GM12891 (cell line): ENCODE results near the gene OLFM4.

Experiments used
- DNase-seq: peaks from one replicate; pipeline ENCODE4 v3.0.0; 2011; ENCODE audit warnings: low spot score; ENCODE audit not compliant: insufficient read length
- FAIRE-seq: peaks from 2 replicates; lab custom pipeline; 2011; peaks lifted over from hg19 to GRCh38; lab: Jason Lieb, UNC
- PAX5 ChIP-seq: IDR thresholded peaks from 2 replicates; pipeline ENCODE4 v1.6.1; 2011; ENCODE audit warnings: low read length, moderate library complexity, mild to moderate bottlenecking; ENCODE audit not compliant: insufficient read depth, severe bottlenecking
- POLR2A ChIP-seq: IDR thresholded peaks from 2 replicates; pipeline ENCODE4 v1.6.1; 2011; ENCODE audit warnings: low read depth, low read length, control low read depth
- POLR2AphosphoS5 ChIP-seq: IDR thresholded peaks from 2 replicates; pipeline ENCODE4 v1.6.1; 2011; ENCODE audit warnings: low read depth, low read length, control low read depth
- POU2F2 ChIP-seq: IDR thresholded peaks from 2 replicates; pipeline ENCODE4 v1.6.1; 2011; ENCODE audit warnings: low read depth, mild to moderate bottlenecking, control low read depth, low read length, moderate library complexity
- SPI1 ChIP-seq: IDR thresholded peaks from 2 replicates; pipeline ENCODE4 v1.6.1; 2011; ENCODE audit warnings: low read depth, low read length, control low read depth
- TAF1 ChIP-seq: IDR thresholded peaks from 2 replicates; pipeline ENCODE4 v1.6.1; 2011; ENCODE audit warnings: low read depth, low read length, control low read depth

Gene OLFM4

DNA sequence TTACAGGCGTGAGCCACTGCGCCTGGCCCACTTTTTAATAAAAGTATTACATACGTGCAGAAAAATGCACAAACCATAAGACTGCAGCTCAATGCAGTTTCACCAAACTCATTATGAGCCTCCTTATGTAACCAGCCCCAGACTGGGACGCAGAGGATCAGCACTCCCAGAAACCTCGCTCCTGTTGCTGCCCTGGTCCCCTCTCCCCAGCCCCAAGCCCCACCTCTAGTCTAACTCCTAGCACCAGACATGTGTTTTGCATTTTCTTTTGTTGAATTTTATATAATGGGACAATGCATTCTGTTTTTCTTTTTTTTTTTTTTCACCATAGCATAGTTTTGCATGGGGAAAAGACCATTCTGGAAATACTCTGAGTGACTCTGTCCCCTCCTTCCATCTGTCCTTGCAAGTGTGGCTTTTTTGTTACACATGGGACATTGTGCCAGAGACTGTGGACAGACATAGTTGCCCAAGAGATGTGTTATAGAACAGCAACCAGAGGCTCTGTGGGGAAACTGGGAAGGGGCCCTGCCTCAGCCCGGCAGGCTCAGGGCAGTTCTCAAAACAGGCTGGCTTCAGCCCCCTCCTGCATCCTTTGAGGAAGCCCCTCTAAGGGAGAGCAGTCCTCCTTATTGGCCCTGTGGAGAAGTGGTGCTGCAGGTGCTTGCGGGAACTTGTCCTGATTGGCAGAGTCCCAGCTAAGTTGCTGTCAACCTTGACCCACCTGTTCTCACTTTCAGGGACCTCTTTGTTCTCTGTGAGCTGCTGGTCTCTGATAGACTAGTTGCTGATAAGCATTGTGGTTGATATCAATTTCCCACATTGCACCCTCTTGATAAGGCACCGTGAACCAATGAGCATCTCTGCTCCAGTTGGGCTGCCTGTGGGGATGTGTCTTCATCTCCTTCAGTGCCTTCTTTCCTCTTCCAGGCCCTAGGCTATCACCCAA is 13.8 kb upstream of the OLFM4 start:
- TF ChIP-seq POLR2A (no peak), TAF1 (no peak), POLR2AphosphoS5 (no peak)
- no peak for FAIRE-seq

DNA sequence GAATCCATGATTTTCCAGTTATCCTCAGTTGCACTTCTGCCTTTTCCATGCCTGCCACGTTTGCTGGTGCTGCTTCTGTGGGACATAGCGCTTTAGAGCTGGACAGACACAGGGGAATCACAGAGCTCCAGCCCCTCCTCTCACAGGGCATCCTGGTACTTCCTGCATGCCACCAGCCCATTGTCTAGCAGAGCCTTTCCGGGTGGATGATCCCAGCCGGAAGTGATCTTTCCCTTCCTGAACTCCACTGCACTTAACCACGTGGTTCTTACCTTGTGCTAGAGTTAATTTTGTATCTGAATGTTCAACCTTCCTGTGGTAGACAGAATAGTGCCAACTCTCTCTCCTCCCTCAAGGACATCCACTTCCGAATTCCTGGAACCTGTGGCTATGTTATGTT is 12.6 kb upstream of the OLFM4 start:
- FAIRE-seq (no peak), DNase-seq (no peak)
- TF ChIP-seq POLR2AphosphoS5 (no peak), SPI1 (no peak), POU2F2 (no peak), TAF1 (no peak), POLR2A (no peak), PAX5 (no peak)

More for the DNA sequence above, 13.8 kb upstream of the OLFM4 start:
- no peak for DNase-seq

DNA sequence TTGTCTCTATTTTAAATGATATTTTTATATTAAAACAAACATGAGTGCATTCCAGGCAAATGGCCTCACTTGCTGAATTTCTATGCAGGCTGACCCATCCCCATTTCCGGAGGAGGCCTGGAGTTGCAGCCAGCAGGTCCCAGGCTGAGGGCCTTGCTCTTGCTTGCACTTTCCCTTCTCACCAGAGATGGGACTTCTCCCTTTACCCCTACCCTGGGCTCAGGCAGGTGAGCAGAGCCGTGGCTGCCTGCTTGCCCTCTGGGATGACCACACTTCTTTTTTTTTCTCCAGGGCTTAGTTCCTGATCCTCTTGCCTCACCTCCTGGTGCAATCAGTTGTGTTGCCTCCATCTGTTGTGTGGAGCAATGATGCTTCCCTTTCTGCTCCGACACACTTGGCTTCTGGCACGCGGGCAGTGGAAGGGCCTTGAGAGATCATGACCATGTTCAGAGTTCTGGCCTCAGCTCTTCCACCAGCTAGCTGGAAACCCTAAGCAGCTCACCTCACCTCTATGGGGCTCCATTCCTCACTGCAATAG is 11.1 kb upstream of the OLFM4 start:
- DNase-seq (no peak), FAIRE-seq (no peak)
- TF ChIP-seq TAF1 (no peak), PAX5 (no peak)

DNA sequence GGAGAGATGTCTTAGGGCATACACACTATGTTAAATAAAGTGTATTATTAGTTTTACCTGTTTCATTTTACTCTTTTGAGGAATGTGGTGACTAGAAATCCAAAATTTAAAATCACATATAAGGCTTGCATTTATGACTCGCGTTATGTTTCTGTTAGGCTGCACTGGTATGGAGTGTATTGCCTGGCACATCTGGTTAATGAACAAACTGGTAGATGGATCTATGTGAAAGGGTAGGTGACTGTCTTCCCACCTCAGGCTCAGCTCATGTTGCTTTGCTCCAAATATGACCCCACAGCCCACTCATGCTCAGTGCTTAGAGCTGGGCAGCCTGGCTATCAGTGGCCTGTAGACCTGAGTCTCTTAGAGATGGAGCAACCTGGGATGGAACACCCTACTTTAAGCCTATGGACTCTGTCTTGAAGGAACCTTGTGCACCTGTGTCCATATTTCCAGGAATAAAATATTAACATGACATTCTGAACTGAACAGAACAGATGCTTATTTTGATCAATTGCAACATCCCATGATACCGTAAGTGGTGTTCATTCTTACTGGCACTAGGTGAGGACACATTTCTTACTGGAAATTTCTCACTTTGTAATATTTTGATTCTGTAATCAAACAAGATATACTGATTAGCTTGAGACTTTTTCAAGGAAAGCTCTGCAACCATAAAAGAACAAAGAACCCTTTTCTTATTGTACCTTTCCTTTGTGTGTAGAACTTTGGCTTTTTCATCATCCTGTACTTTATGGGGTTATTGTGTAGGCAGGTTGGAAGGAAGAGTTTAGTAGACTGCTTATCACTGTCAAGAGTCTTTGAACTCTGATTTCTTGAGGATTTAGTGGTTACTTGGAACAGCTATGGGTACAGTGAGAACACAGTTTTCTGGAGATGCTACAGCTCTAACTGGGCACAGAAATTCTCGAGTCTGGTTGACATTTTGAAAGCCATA is 9.6 kb upstream of the OLFM4 start:
- FAIRE-seq (no peak), DNase-seq (no peak)
- TF ChIP-seq POLR2A (no peak), PAX5 (no peak), POU2F2 (no peak), SPI1 (no peak), POLR2AphosphoS5 (no peak), TAF1 (no peak)

DNA sequence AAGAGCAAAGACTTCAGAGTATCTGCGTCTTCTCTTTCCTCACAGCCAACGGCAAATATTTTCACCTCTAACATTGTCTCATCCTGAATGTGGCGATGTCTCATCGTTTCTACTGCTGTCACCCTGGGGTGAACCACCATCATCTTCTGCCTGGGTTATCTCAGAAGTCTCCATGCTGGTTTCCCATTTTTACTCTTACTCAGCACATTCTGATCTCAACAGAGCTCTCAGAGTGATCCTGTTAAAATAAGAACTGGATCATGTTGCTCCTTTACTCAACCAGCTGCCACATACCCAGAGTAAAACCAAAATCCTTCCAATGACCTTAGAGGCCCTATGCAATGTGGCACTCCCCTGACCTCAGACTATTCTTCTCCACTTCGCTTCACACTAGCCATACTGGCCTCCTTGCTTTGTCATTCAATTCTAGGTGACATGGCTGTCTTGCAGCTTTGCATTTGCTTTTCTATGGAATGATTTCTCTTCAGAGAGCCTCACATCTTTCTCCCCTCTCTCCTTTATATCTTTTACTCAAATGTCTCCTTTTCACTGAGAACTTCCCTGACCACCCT is 7.8 kb upstream of the OLFM4 start:
- DNase-seq (no peak), FAIRE-seq (no peak)
- no peak for TF ChIP-seq PAX5
- TF ChIP-seq SPI1 = no peak
- no peak for TF ChIP-seq TAF1
- no peak for TF ChIP-seq POLR2A
- no peak for TF ChIP-seq POLR2AphosphoS5
- TF ChIP-seq POU2F2 = no peak

DNA sequence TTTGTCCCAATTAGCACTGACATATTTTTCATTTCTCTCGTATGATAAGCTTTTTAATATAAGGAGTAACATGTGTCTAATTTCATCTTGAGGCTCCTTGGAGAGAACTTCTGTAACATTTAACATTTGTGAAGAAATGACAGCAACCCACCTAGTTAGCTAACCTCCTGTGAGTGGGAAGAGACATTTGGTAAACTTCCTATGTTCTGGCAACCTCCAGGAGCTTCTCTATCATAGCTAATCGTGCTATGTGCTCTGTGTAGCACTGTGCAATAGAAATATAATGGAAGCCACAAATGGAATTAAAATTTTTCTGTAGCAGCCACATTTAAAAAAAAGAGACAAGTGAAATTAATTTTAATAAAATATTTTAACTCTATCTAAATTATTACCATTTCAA is 5.4 kb upstream of the OLFM4 start:
- FAIRE-seq (no peak), DNase-seq (no peak)

DNA sequence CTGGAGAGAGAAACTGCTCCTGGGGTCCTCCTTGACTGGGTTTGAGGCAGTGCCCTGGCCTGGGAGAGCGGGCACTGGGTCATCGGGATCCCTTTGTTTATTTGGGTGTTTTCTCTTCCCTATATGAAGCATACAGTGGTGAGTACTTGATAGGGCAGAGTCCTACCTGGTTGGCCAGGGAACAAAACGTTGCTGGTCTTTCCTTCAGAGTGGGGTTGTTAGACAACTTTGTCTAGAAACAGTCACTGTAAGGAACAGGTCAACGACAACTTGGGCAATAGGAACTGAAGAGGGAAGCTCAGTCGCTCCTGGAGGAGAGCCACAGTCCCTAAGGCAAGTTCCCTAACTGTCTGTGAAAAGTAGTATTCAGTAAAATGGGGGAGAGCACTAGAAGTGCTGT is 550 bp upstream of the OLFM4 start:
- DNase-seq (no peak), FAIRE-seq (no peak)
- TF ChIP-seq TAF1 (no peak), POU2F2 (no peak)

More for the DNA sequence above, 5.4 kb upstream of the OLFM4 start:
- no peak for TF ChIP-seq POU2F2
- TF ChIP-seq SPI1 = no peak
- no peak for TF ChIP-seq POLR2A
- TF ChIP-seq POLR2AphosphoS5 = no peak
- no peak for TF ChIP-seq PAX5
- TF ChIP-seq TAF1 = no peak

DNA sequence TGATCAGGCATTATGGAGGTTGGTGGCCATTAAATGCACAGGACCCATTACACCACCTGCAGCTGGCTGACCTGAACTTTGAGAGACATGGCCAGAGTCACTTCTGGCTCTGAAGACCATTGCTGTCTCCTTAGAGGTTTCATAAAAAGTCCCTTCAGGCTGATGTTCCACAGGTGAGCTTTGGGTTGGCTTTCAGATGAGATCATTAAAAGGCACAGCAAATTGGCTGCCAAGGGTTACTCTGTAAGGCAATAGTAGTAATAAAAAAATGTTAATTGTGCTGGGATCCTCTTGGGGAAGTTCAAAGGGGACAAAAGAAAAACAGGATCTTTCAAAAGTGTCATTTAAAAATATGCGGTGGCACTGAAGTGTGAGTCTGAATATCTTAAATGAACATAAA is 4.2 kb downstream of the OLFM4 start:
- no peak for DNase-seq
- no peak for TF ChIP-seq POLR2A
- no peak for TF ChIP-seq POLR2AphosphoS5
- no peak for TF ChIP-seq TAF1
- TF ChIP-seq SPI1 = no peak
- no peak for TF ChIP-seq PAX5
- TF ChIP-seq POU2F2 = no peak
- FAIRE-seq = no peak

DNA sequence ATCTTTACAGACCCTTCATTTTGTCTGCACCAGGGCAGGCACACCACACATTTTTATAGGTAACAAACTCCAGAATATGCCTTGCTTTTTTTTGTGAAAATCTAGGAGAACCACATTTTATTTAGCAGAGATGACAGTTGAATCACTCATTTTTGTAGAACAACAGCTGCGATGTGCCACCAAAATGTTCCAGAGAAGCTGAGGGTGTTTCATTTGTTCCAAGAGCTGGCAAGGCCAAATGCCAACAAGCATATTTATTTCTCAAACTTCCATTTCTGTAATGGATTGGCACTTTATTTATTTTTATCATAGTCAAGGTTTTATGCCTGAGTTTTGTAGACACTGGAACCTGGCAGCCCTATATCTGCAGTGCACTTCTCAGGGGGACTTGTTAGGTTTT is 10.4 kb downstream of the OLFM4 start:
- FAIRE-seq (no peak), DNase-seq (no peak)
- TF ChIP-seq POLR2A (no peak), PAX5 (no peak), POU2F2 (no peak), POLR2AphosphoS5 (no peak), TAF1 (no peak)
